Cerebellar cortex (tissue), 1 donor: ENCODE data around the gene PRRT1.
"Not testable (repeated sequence)": the region's sequence is repeated elsewhere in the genome, so short reads cannot be mapped to it uniquely, and the experiment has no call there.

Source experiments
- DNase-seq: peaks from one replicate; pipeline ENCODE4 v3.0.0-alpha.2; 2015; ENCODE audit warnings: low spot score

The PRRT1 gene

DNA sequence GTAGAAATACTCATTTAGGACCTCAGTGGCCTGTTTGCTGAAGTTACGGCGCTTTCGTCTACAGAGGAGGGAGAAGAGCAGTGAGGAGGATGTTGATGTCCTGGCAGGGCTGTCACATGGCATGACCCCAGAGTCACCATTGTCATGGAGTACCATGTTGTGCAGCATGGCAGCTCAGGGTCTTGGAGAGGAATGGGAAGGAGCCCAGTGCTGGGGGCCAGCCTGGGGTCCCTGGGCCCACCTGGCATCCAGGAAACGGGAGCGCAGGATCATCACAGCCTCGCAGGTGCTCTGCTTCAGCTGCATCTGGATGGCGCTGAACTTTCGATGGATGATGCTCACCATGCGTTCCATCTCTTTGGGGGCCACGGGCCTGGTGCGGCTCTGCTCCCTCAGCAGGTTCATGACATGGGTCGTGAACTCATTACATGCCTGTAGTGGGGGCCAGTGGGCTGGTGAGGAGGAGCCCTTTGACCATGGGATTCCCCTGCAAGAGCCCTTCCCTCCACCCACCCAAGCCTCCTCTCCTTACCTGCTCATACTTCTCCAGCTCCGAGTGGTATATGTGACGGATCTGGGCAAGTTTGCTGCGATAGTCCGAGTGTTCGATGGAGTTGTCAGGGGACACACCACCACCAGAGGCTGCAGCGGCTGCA, 36.1 kb upstream of the PRRT1 start:
- DNase-seq = not testable (repeated sequence)

DNA sequence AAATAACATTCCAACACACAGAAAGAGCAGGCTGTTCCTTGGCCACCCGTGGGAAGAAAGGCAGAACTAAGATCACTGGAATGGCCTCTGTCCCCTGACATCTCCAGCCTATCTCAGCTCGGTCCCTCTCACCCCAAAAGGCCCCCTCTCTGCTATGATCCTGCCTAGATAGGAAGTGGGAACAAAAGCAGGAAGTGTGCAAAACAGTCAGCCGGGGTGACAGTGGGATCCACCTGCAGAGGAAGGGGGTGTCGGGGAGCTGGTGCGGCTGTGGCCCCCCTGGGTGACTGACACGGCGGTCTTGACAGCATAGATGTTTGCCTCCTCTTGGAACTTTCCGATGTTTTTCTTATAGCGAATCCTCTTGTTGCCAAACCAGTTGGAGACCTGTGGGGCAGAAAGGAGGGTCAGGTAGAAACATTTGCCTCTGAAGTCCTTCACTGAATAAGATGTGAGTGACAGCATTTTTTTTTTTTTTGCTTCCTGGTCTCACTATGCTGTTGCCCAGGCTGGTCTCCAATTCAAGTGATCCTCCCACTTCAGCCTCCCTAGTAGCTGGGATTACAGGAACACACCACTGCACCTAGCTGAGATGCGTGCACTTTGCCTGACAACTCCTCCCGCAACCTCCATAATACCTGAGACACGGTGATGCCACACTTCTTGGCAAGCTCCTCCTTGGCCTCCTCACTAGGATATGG, 35.4 kb upstream of the PRRT1 start:
- no peak for DNase-seq

DNA sequence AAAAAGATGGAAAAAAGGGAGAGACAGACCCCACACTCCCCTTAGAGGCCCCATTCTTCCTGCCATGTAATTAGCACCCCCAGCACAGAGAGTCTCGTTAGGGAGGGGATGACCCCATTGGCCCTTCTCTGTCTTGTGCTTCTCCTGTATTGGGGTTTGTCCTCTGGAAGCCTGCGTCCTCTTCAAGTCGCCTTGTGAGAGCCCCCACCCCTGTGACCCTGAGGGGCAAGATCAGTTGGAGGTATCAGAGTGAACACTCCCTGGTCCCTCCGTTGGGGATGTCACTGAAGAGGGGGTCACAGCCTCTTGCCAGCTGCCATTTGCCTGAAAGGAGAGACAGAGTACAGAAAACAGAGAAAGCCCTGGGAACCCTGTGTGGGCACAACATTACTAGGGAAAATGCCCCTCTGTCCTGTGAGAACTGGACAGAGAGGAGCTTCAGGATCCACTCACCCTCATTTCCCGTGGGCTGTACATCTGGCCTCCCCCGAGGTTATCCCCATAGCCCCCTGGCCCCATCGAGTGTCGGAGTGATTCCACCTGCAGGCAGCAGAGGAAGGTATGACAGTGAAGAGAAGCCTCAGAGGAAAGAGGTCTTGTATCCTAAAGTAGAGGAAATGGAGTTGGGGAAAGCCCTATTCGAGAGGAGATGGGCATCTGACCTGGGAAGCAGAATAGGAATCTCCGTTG, 34.6 kb upstream of the PRRT1 start:
- not testable (repeated sequence) for DNase-seq

DNA sequence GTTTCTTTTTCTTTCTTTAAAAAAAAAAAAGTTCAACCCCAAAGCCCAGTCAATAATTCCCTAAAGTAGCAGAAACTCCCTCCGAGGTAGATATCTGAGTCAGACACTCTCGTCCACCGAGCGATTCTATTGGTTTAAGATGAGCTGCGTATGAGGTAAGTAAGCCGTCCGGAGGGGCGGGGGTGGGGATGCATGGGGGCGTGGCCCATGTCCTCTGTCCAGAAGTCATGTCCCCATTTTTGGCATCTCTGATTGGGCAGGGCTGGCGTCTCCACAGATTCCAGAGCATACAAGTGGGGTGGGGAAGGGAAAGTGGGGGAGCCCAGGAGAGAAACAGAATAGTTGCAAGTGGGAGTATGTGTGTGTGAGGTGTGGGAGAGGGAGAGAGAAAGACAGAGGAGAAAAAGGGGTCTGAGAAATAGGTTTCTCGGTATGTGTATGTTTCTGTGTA, 34.0 kb upstream of the PRRT1 start:
- peak; percentile 77 for DNase-seq

DNA sequence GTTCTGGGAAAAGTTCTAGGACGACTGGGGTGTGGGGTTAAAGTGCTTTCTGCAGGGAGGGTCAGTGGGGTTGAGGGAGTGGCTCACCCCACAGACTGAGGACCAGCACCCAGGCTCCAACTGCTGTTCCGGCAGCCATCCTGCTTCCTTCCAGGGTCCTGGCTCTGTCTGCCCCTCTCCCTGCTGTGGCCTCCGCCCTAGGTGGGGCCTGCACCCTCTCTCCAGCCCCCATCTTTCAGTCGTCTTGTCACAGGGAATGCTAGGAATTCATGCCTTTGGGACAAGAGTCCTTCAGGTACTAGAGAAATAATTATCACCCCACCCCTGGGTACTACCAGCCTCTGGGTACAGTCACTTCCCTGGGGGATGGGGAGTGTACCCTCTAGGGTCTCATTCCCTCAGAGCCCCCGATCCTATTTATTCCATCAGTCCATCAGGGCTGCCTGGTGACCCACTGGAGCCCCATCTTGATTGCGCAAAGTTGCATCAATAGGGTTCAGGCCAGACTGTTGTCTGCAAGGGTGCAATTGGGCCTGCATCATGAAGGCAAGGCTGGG, 32.4 kb upstream of the PRRT1 start, which contains the start of gene AGER:
Gene AGER, minus strand, starts transcription at position 170 of the 557 bp plus-strand sequence. Its CDS starts 31 bp downstream, at position 139.
- no peak for DNase-seq

DNA sequence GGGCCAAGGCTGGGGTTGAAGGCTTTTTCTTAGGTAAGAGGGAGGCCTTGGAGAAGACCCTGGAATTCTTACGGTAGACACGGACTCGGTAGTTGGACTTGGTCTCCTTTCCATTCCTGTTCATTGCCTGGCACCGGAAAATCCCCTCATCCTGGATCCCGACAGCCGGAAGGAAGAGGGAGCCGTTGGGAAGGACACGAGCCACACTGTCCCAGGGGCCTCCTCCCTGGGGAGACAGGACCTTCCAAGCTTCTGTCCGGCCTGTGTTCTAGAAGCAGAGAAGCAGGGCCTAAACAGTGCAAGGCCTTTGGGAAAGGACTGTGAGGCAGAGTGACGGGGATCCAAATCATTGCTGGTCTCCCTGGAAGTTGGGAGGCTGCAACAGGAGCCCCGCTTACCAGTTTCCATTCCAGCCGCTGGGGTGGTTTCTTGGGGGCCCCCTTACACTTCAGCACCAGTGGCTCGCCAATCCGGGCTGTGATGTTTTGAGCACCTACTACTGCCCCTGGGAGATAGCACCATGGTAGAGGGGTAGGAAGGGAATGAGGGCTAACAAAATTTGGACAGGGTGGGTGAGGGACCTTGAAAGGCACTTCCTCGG, 31.8 kb upstream of the PRRT1 start:
- no peak for DNase-seq

DNA sequence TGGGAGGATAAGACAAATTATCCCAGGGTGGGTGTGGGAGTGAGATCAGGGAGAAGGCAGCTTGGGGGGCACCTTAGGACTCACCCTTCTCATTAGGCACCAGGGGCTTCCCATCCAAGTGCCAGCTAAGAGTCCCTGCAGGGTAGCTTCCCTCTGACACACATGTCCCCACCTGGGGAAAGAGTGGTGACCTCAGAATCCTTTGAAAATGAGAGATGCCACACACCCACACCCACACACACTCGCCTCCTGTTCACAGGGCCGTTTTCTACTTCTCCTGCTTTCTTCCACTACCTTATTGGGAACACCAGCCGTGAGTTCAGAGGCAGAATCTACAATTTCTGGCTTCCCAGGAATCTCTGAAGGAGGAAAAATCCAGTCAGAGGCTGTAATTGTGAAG, 31.3 kb upstream of the PRRT1 start:
- DNase-seq = no peak

DNA sequence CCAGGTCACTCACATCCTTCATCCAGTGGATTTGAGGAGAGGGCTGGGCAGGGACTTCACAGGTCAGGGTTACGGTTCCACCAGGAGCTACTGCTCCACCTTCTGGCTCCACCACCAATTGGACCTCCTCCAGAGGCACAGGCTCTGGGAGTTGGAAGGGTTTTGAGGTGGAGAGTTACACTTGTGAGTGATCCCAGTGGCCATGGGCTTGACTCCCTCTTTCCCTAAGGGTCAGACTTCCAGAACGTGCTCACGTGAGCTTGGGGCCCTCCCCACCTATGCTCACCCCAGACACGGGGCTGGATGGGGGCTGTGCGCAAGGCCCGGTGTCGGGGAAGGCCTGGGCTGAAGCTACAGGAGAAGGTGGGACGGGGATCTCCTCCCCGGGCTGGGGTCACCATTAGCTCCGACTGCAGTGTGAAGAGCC, 30.8 kb upstream of the PRRT1 start:
- no peak for DNase-seq

DNA sequence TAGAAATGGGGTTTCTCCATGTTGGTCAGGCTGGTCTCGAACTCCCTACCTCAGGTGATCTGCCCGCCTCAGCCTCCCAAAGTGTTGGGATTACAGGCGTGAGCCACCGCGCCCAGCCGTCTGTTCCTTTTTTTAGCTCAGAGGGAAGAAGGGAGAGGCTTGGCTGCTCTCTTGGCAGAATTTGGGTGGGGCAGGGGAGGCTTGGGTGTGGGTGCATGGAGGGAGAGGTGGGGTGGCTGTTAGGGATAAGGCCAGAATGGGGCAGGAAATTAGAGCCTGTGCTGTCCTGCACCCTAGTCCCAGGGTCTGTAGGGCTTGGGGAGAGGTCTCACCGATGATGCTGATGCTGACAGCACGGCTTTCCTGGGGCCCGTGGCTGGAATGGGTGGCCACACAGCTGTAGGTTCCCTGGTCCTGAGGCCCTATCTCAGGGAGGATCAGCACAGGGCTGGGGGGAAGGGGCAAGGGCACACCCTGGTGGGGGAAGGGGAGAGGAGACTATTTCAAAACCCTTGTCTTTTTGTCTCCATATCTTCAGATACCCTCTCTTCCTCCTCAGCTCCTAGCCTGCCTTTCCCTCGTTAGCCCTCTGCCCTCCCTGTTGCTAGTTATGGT, 30.3 kb upstream of the PRRT1 start:
- DNase-seq = no peak

DNA sequence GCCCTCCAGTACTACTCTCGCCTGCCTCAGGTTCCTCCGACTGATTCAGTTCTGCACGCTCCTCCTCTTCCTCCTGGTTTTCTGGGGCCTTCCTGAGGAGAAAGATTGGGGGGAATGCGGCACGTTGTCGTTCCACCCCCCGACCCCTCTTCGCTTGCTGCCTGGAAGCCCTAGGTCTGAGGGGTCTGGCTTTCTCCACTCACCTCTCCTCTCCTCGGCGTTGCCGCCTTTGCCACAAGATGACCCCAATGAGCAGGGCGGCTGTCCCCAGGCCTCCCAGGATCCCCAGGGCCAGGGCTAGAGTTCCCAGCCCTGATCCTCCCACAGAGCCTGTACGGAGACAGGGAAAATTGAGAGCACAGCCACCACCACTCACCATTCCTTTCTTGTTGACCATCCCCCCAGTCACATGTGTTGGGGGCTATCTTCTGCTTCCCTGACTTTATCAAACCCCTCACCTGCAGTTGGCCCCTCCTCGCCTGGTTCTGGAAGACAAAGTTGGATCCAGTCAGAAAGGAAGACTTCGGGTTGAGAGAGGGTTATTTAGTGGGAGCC, 29.5 kb upstream of the PRRT1 start:
- DNase-seq = no peak

DNA sequence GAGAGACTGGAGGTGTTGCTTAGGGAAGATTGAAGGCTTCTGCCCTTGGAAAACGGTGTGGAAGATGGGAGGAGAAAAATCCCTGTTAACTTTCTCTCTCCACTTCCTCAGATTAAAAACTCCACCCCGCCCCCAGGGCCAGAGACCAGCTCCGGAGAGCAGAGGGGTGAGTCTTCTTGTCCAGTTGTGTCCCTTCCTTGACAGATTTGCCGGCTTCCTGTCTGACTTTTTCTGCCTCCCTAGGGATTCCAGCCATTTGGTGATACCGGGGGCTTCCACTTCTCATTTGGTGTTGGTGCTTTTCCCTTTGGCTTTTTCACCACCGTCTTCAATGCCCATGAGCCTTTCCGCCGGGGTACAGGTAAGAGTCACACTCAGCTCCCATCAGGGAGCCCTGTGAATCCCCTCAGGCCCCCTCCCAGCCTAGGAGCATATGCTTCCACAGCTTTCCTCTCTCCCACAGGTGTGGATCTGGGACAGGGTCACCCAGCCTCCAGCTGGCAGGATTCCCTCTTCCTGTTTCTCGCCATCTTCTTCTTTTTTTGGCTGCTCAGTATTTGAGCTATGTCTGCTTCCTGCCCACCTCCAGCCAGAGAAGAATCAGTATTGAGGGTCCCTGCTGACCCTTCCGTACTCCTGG, 28.1 kb upstream of the PRRT1 start:
- DNase-seq = no peak

DNA sequence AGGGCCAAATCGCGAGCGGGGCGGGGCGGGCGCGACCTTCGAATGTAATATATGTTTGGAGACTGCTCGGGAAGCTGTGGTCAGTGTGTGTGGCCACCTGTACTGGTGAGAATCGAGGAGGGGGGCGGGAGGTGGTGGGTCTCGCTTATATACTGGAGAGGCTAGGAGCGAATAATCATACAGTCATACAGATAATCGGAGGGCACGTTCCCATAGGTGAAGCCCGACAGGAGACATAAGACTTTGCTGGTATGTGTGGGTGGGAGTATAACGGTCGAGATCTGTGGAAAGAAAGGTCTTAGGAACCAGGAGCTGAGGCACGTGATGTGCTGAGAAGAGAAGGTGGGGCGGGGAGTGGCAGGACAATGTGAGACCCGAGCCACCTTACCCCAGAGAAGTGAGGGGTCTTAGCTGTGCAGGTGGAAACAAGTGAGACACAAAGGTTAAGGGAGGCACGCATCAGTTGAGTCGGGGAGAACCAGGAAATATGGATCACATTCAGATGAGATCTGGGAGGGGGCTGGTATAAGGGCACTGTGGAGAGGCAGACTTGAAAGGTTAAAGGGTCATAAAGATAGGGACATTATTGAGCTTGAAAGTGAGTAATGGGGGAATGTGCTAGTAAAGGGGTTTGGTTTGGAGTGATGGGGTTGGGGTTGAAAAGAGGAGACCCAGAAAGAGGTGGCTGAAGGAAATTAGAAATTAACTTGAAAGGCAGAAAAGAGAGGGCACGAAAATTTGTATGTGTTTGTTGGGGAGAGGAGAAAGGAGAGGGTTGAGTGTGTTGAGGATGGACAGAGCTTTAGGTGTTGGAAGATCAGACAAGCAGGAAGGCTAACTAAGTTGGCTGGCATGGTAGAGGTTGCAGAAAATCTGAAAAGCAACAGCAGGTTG, 27.1 kb upstream of the PRRT1 start:
- peak; percentile 42 for DNase-seq

DNA sequence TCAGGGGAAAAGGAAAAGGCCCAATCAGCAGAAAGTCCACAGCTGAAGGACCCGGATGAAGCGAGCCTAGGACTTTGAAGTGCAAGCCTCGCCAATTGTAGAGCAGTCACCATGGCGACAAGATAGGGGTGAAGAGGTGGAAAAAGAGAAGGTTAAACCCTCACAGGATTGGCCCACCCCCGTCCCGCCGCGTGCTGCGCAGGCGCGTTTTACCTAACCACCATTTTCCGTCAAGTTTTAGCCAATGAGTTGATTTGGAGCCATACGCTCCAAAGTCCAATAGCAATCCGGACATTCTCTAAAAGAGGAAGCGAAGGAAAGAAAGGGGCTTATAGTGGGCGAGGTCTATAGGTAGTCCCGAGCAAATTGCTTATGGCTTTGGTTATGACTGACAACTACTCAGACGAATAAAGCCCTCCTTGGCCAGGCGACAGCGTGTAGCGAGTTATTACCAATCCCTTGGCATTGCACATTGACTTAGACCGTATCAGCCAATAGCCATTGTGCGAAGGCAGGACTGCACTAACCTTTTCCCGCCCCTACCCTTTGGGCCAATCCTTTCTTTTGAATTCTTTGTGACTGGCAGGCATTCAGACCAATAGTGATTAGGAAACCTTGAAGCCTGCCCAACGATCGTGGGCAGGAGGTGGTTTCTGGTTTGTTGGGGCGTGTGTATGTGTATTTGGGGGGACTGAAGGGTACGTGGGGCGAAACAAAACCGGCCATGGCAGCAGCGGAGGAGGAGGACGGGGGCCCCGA, 26.2 kb upstream of the PRRT1 start, which contains the start of gene RNF5:
Gene RNF5, plus strand, starts transcription at position 618 of the 759 bp plus-strand sequence. Its CDS starts 107 bp downstream, at position 725.
- peak; percentile 100 for DNase-seq

DNA sequence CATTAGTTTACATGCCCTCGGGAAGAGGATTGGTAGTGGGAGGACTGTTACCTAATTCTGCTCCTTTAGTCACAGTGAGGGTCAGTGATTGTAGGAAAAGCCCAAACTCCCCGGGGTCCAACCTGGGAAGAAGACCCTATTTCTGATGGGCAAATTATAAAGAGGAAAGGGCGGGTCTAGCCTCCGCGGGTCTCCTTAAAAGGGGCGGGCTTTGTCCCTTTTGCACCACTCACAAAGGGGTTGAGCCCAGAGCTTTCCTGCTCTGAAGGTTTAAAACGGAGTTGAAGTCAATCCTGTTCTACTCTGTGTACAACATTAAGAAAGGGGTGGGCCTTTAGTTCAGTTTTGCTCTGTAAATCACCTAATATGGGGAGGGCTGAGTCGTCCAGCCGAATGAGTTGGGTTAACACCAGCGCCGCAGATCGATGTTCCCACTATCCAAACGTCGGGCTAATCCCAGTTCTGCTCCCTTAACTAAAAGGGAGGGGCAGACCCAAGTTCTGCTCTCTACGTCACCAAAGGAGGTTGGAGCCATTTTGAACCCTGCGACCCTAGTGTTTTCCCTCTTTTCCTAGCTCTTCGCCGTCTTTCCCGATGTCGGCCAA, 25.5 kb upstream of the PRRT1 start:
- no peak for DNase-seq

DNA sequence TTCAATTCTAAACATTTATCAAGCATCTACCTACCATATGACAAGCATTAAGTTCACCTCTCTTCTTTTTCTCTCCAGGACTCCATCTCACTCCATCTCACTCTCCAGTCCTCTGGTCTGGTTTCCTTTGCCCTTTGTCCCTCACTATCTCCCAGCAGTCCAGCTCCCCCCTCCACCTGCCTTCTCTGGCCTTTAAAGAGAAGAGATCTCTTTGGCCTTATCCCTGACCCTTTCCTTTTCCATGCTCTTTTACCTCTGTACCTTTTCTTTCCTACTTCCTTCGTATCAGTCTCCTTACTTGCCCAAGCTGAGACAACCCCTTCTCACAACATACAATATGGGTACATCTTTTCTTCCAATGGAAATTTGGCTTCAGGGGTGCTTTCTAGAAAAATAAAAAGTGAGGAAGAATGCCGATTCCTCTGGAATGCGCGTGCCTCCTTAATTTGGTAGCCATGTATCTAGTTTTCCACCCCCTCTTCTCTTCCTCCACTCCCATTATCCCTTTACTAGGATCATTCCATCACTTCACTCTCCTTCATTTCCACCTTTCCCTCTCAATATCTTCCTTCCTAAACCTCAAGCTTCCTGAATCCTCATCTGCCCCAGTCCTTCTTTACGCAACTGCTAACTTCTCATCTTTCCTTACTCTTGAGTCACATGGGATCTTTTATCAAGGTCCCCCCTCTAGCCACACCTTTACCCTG, 24.9 kb upstream of the PRRT1 start:
- peak; percentile 33 for DNase-seq

DNA sequence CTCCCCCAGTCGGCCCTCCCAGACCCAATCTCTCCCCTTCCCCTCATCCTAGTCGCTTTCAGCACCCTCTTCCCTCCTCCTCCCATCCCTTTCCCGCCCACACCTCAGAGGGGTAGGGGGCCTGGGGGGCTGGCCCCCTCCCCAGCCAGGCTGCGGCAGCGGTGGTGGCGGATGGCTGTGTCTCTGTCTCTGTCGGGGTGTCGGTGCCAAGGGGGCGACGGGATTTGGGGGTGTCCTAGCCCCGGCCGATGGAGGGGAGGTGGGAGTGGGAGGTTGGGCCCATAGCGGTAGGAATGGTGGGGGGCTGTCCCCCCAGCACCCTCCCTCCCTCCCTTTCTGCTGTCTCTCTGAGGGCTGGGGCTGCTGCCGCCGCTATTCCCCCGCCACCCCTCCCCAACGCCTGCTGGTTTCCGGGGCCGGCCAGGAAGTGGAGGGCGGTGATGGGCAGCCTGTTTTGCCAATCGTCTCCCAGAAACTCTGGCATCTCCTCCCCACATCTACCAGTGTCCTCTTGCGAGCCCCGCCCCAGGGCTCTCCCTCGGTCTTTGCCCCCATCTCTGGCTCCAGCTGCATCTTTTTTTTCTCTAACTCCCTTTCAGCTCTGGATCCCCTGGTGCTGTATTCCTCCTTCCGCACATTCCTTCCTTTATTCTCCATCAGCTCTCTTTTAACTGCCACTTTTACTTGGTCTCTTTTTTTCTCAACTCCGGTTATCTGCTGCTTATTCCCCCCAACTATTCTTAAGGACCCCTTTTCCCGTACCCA, 24.2 kb upstream of the PRRT1 start, which contains the start of gene AGPAT1:
Gene AGPAT1, minus strand, starts transcription at position 374 of the 765 bp plus-strand sequence. CDS start 4,588 bp downstream, outside the sequence.
- peak; percentile 98 for DNase-seq

DNA sequence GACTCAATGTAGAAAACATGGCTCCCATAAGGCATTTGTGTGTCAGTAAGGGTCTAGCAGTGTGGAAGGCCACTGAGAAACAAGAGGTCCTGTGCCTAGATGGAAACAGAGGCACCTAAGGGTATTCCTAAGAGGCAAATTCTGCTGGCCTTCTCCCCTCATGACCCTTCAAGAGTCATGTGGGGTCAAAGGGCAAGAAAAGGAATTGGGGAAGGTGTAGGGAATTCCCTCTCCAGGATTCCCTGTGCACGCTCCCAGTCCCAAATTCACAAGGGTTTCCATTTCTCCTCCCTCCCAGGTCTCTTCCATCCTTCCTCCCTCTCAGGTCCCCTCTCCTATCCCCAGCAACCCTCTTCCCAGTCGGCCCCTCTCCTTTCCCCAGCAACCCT, 23.6 kb upstream of the PRRT1 start:
- DNase-seq = no peak
